Suprapubic skin (tissue), 4 donors: ENCODE measurements around the gene RTKN. TPM values are rescaled to one million over a fixed set of nuclear protein-coding genes. Genes with fewer than 3 reads are reported as not detected.

Experiments
- DNase-seq, 2 donors: peaks; one replicate each; pipeline ENCODE4 v3.0.0-alpha.2; 2019; ENCODE audit warnings: low spot score in 2 of 2
- H3K27ac ChIP-seq: fragments of 200-600 bp; sonication (generic); one replicate; pipeline ENCODE4 v1.5.1; 2019
- H3K27me3 ChIP-seq: fragments of 200-600 bp; sonication (generic); one replicate; pipeline ENCODE4 v1.5.1; 2019
- H3K36me3 ChIP-seq: fragments of 200-600 bp; sonication (generic); one replicate; pipeline ENCODE4 v1.5.1; 2019
- H3K4me1 ChIP-seq: fragments of 200-600 bp; sonication (generic); one replicate; pipeline ENCODE4 v1.5.1; 2019
- H3K4me3 ChIP-seq: fragments of 200-600 bp; sonication (generic); one replicate; pipeline ENCODE4 v1.5.1; 2019; ENCODE audit warnings: mild to moderate bottlenecking
- H3K9me3 ChIP-seq: fragments of 200-600 bp; sonication (generic); one replicate; pipeline ENCODE4 v1.5.1; 2019
- CTCF ChIP-seq, 2 donors: fragments of 200-600 bp in 1 of 2; fragments of 450-650 bp in 1 of 2; sonication (generic) in 1 of 2; IDR thresholded peaks; one replicate each; pipeline ENCODE4 v1.5.1; 2016 to 2019; ENCODE audit warnings: antibody characterized with exemption in 2 of 2, mild to moderate bottlenecking in 1 of 2, moderate library complexity in 1 of 2
- EP300 ChIP-seq: sonication (generic); formaldehyde crosslinking; IDR thresholded peaks from one replicate; pipeline ENCODE4 v1.6.1; 2017; ENCODE audit warnings: antibody characterized with exemption
- POLR2A ChIP-seq, 2 donors: fragments of 450-650 bp; IDR thresholded peaks; one replicate each; pipeline ENCODE4 v1.6.1; 2017; ENCODE audit warnings: antibody characterized with exemption in 2 of 2, mild to moderate bottlenecking in 2 of 2, moderate library complexity in 2 of 2
- POLR2AphosphoS5 ChIP-seq, 3 donors: sonication (generic); formaldehyde crosslinking; IDR thresholded peaks; one replicate each; pipeline ENCODE4 v1.6.1; 2017; ENCODE audit warnings: antibody characterized with exemption in 3 of 3
- WGBS: methylation state at CpG from one replicate; pipeline ENCODE4 v1.1.5; 2018; 5-methylcytosine and 5-hydroxymethylcytosine counted together
- total RNA-seq, 4 donors: library from RNA; depleted of rRNA; stranded (reverse); fragments of >200 nt; gene quantifications; one replicate each; pipeline ENCODE4 v1.1.0, GENCODE V29; 2016

RTKN gene
- total RNA-seq, 4 donors from 2014 or later = 48.2 to 63.1 (median 56.7) TPM

DNA sequence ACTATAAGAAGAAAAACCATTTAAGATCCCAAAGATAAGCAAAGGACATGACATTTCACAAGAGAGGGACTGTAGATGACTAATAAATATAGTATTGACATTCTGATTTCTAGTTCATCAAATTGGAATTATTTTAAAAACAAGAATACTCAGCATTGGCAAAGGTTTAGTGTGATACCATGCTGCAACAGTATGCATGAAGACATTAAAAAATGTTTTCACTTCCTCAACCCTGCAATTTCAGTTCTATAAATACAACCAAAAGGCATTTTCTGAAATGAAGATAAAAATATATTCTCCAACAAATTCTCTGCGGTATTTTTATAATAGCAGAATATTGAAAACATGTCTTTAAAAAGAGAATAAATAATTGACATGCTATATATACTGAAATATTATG is 22.4 kb downstream of the RTKN start:
- no peaks in the 10 kb centered on the region for H3K9me3 ChIP-seq
- no peak for TF ChIP-seq EP300
- no peak for TF ChIP-seq POLR2AphosphoS5 (IDR thresholded peaks at IDR 0.05)
- TF ChIP-seq CTCF (IDR thresholded peaks at IDR 0.05) = no peak
- no peak for TF ChIP-seq POLR2A (IDR thresholded peaks at IDR 0.05)
- no peak overlapping the region for H3K27ac ChIP-seq
- no peak overlapping the region for H3K4me3 ChIP-seq
- DNase-seq = no peak
- peaks cover 36% of the 10 kb centered on the region for H3K4me1 ChIP-seq
- H3K36me3 ChIP-seq = no peaks in the 10 kb centered on the region
- 92% methylated on average over 1 of the region's 1 CpG for WGBS
- H3K27me3 ChIP-seq = no peaks in the 10 kb centered on the region

DNA sequence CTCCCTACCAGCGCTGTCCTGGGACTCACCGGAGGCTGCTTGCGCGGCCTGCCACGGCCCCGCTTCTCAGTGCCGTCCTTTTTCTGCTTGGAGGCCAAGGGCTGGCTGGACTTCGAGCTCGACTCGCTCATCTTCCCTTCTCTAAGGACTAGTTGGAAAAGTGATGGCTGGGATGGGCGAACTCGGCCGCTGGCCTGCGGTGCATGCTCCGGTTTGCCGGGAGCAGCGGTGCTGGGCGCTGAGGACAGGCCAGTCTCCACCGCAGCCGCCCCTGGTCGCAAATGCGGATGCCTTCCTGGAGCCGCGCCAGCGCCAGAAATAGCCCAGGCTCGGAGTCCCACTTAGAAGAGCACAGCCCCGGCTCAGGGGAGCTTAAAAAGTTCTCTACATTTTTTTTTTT is 23.4 kb downstream of the RTKN start:
- peaks cover 47% of the 10 kb centered on the region for H3K4me1 ChIP-seq
- H3K36me3 ChIP-seq = no peaks in the 10 kb centered on the region
- H3K27me3 ChIP-seq = no peaks in the 10 kb centered on the region
- no peak for DNase-seq
- H3K4me3 ChIP-seq = no peak overlapping the region
- no peaks in the 10 kb centered on the region for H3K9me3 ChIP-seq
- 89% methylated on average over 27 of the region's 27 CpGs for WGBS
- H3K27ac ChIP-seq = no peak overlapping the region
- TF ChIP-seq POLR2AphosphoS5 (IDR thresholded peaks at IDR 0.05) (no peak), POLR2A (IDR thresholded peaks at IDR 0.05) (no peak), EP300 (no peak), CTCF (IDR thresholded peaks at IDR 0.05) (no peak)

GRCh38 chr2:74417763-74418162 is 24.0 kb downstream of the RTKN start:
- WGBS = 90% methylated on average over 6 of the region's 6 CpGs
- H3K4me1 ChIP-seq = peaks cover 49% of the 10 kb centered on the region
- no peak for DNase-seq
- no peaks in the 10 kb centered on the region for H3K27me3 ChIP-seq
- no peaks in the 10 kb centered on the region for H3K9me3 ChIP-seq
- H3K27ac ChIP-seq = no peak overlapping the region
- no peak overlapping the region for H3K4me3 ChIP-seq
- TF ChIP-seq POLR2A (IDR thresholded peaks at IDR 0.05) (no peak), POLR2AphosphoS5 (IDR thresholded peaks at IDR 0.05) (no peak), CTCF (IDR thresholded peaks at IDR 0.05) (no peak), EP300 (no peak)
- H3K36me3 ChIP-seq = no peaks in the 10 kb centered on the region

DNA sequence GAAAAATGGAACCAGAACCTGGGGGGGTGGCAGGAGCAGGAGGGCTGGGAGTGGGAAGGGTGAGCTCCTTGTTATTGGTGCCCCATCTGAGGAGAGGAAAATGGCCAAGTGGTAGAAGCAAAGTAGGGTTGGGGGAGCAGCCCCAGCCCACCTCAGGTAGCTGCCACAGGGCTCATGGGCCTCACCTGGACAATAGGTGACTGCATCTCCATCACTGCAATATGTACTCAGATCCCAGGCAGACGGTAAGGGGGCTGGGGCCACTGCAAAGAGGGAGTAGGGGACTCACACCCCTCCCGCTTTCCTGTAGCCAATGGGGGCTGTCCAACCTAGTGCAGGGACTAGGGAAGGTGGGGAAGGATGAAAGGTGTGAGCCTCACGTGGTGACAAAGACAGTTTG is 24.5 kb downstream of the RTKN start:
- Histone ChIP-seq H3K36me3 (no peaks in the 10 kb centered on the region), H3K27me3 (no peaks in the 10 kb centered on the region), H3K4me3 (no peak overlapping the region), H3K4me1 (peaks cover 44% of the 10 kb centered on the region), H3K9me3 (no peaks in the 10 kb centered on the region), H3K27ac (no peak overlapping the region)
- TF ChIP-seq CTCF (IDR thresholded peaks at IDR 0.05) (no peak), POLR2AphosphoS5 (IDR thresholded peaks at IDR 0.05) (no peak), EP300 (no peak), POLR2A (IDR thresholded peaks at IDR 0.05) (no peak)
- no peak for DNase-seq
- 85% methylated on average over 3 of the region's 3 CpGs for WGBS

DNA sequence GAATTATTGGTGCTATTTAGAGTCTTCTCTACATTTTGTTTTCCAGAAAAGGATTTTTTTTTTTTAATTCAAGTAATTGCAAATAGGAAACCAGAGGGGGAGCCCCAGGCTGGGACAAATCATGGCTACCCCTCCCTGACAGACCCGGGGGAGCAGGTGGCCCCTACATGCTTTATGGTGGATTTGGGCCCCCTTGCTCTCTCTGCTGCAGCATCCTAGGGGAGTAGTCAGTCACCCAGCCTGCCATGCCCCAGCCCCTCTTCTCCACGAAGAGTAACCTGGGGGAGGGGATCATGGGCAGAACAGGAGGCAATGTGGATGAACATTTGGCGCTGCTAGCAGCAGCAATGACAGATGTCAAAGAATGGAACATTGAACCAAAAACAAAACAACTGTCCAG is 25.0 kb downstream of the RTKN start:
- Histone ChIP-seq H3K9me3 (no peaks in the 10 kb centered on the region), H3K4me1 (peaks cover 40% of the 10 kb centered on the region), H3K4me3 (no peak overlapping the region), H3K27ac (no peak overlapping the region), H3K36me3 (no peaks in the 10 kb centered on the region), H3K27me3 (no peaks in the 10 kb centered on the region)
- 61% methylated on average over 3 of the region's 3 CpGs for WGBS
- no peak for TF ChIP-seq EP300
- DNase-seq = no peak

GRCh38 chr2:74415762-74416395 is 25.9 kb downstream of the RTKN start:
- TF ChIP-seq CTCF (IDR thresholded peaks at IDR 0.05) (no peak), POLR2A (IDR thresholded peaks at IDR 0.05) (no peak), POLR2AphosphoS5 (IDR thresholded peaks at IDR 0.05) (no peak), EP300 (no peak)
- Histone ChIP-seq H3K27ac (no peak overlapping the region), H3K9me3 (no peaks in the 10 kb centered on the region), H3K4me3 (peak overlapping the region; percentile 46), H3K27me3 (no peaks in the 10 kb centered on the region), H3K4me1 (peaks cover 31% of the 10 kb centered on the region), H3K36me3 (no peaks in the 10 kb centered on the region)
- WGBS = 69% methylated on average over 27 of the region's 35 CpGs
- DNase-seq = no peak
